Measurements from ENCODE around the gene LSM14B.

GRCh38 chr20:62155428-62156253 lies 33.4 kb downstream of the LSM14B start:
- TF ChIP-seq GABPA (IDR thresholded peaks at IDR 0.05; ENCODE audit: low read depth) = no peak
- TF ChIP-seq, protein P1, sequence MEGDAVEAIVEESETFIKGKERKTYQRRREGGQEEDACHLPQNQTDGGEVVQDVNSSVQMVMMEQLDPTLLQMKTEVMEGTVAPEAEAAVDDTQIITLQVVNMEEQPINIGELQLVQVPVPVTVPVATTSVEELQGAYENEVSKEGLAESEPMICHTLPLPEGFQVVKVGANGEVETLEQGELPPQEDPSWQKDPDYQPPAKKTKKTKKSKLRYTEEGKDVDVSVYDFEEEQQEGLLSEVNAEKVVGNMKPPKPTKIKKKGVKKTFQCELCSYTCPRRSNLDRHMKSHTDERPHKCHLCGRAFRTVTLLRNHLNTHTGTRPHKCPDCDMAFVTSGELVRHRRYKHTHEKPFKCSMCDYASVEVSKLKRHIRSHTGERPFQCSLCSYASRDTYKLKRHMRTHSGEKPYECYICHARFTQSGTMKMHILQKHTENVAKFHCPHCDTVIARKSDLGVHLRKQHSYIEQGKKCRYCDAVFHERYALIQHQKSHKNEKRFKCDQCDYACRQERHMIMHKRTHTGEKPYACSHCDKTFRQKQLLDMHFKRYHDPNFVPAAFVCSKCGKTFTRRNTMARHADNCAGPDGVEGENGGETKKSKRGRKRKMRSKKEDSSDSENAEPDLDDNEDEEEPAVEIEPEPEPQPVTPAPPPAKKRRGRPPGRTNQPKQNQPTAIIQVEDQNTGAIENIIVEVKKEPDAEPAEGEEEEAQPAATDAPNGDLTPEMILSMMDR (IDR thresholded peaks at IDR 0.05; ENCODE audit: insufficient read depth, low read length) = no peak
